ENCODE results near the gene EN2.

Gene EN2

GRCh38 chr7:155497149-155497901 lies 39.4 kb downstream of the EN2 start:
- TF ChIP-seq CTCF (IDR thresholded peaks at IDR 0.05) (no peak), ZFX (IDR thresholded peaks at IDR 0.05; ENCODE audit: borderline replicate concordance) (no peak)

GRCh38 chr7:155505422-155505793 lies 47.5 kb downstream of the EN2 start:
- no peak overlapping the region for H3K27ac ChIP-seq
- TF ChIP-seq ZFX (IDR thresholded peaks at IDR 0.05; ENCODE audit: borderline replicate concordance): no peak
- no peak for TF ChIP-seq CTCF (IDR thresholded peaks at IDR 0.05)

More at GRCh38 chr7:155497149-155497901, 39.4 kb downstream of the EN2 start:
- no peak overlapping the region for H3K27ac ChIP-seq

GRCh38 chr7:155506854-155507337 lies 49.0 kb downstream of the EN2 start:
- no peak overlapping the region for H3K27ac ChIP-seq
- TF ChIP-seq CTCF (IDR thresholded peaks at IDR 0.05): no peak

GRCh38 chr7:155507576-155507975 lies 49.6 kb downstream of the EN2 start:
- H3K27ac ChIP-seq: no peak overlapping the region
- no peak for TF ChIP-seq CTCF (IDR thresholded peaks at IDR 0.05)
- no peak for TF ChIP-seq ZFX (IDR thresholded peaks at IDR 0.05; ENCODE audit: borderline replicate concordance)

GRCh38 chr7:155508376-155509358 lies 50.7 kb downstream of the EN2 start:
- no peak overlapping the region for H3K27ac ChIP-seq
- no peak for TF ChIP-seq ZFX (IDR thresholded peaks at IDR 0.05; ENCODE audit: borderline replicate concordance)
- no peak for TF ChIP-seq CTCF (IDR thresholded peaks at IDR 0.05)

- TF ChIP-seq ZFX (IDR thresholded peaks at IDR 0.05; ENCODE audit: borderline replicate concordance) (no peak), CTCF (IDR thresholded peaks at IDR 0.05) (no peak)
- no peak overlapping the region for H3K27ac ChIP-seq
Measured at GRCh38 chr7:155509359-155509724, 51.4 kb downstream of the EN2 start.
